Measurements from ENCODE around the gene IL1RAPL1.

The IL1RAPL1 gene

GRCh38 chrX:29065477-29065876 lies 478.2 kb downstream of the IL1RAPL1 start:
- no peaks in the 10 kb centered on the region for H3K36me3 ChIP-seq
- H3K4me1 ChIP-seq, result no peaks in the 10 kb centered on the region
- H3K27me3 ChIP-seq, result no peaks in the 10 kb centered on the region
- H3K4me3 ChIP-seq (ENCODE audit: low read depth, low read length), result no peak overlapping the region
- H3K9me3 ChIP-seq, result no peaks in the 10 kb centered on the region
- TF ChIP-seq, protein P1, sequence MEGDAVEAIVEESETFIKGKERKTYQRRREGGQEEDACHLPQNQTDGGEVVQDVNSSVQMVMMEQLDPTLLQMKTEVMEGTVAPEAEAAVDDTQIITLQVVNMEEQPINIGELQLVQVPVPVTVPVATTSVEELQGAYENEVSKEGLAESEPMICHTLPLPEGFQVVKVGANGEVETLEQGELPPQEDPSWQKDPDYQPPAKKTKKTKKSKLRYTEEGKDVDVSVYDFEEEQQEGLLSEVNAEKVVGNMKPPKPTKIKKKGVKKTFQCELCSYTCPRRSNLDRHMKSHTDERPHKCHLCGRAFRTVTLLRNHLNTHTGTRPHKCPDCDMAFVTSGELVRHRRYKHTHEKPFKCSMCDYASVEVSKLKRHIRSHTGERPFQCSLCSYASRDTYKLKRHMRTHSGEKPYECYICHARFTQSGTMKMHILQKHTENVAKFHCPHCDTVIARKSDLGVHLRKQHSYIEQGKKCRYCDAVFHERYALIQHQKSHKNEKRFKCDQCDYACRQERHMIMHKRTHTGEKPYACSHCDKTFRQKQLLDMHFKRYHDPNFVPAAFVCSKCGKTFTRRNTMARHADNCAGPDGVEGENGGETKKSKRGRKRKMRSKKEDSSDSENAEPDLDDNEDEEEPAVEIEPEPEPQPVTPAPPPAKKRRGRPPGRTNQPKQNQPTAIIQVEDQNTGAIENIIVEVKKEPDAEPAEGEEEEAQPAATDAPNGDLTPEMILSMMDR (IDR thresholded peaks at IDR 0.05; ENCODE audit: low read depth, low read length), result no peak
- DNase-seq, result no peak

- TF ChIP-seq, protein P1 (IDR thresholded peaks at IDR 0.05; ENCODE audit: low read depth, low read length), result no peak
- Histone ChIP-seq H3K4me1 (no peaks in the 10 kb centered on the region), H3K27me3 (no peaks in the 10 kb centered on the region), H3K36me3 (no peaks in the 10 kb centered on the region), H3K4me3 (ENCODE audit: low read depth, low read length) (no peak overlapping the region), H3K9me3 (no peaks in the 10 kb centered on the region)
- no peak for DNase-seq
Observed at GRCh38 chrX:29066516-29066915, 479.3 kb downstream of the IL1RAPL1 start.

DNA sequence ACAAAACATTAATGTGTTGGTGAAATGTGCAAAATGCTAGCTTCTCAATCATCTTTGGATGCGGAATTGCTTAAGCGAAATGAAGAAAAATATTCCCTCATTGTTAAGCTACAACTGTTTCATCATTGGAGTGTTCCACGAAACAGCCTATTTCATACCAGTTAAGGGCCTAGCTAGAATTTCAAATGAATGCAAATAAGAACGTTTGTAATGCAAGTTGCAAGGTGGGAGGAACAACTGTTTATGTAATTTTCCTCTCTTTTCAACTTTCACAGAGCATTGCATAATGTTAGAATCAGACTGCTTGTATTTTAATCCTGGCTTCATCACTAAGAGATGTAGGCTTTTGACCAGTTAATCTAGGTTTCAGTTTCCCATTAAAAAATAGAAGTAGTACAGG lies 480.1 kb downstream of the IL1RAPL1 start:
- no peaks in the 10 kb centered on the region for H3K36me3 ChIP-seq
- H3K27me3 ChIP-seq, result no peaks in the 10 kb centered on the region
- DNase-seq, result no peak
- no peak overlapping the region for H3K4me3 ChIP-seq (ENCODE audit: low read depth, low read length)
- TF ChIP-seq, protein P1 (IDR thresholded peaks at IDR 0.05; ENCODE audit: low read depth, low read length), result no peak
- no peaks in the 10 kb centered on the region for H3K4me1 ChIP-seq
- no peaks in the 10 kb centered on the region for H3K9me3 ChIP-seq

GRCh38 chrX:29071525-29072320 lies 484.5 kb downstream of the IL1RAPL1 start:
- Histone ChIP-seq H3K27me3 (no peaks in the 10 kb centered on the region), H3K36me3 (no peaks in the 10 kb centered on the region), H3K9me3 (no peaks in the 10 kb centered on the region), H3K4me3 (ENCODE audit: low read depth, low read length) (no peak overlapping the region), H3K4me1 (no peaks in the 10 kb centered on the region)
- TF ChIP-seq, protein P1 (IDR thresholded peaks at IDR 0.05; ENCODE audit: low read depth, low read length), result no peak
- DNase-seq, result no peak

- H3K4me3 ChIP-seq (ENCODE audit: low read depth, low read length), result no peak overlapping the region
- no peaks in the 10 kb centered on the region for H3K27me3 ChIP-seq
- DNase-seq, result no peak
- H3K9me3 ChIP-seq, result no peaks in the 10 kb centered on the region
- no peaks in the 10 kb centered on the region for H3K36me3 ChIP-seq
- TF ChIP-seq, protein P1 (IDR thresholded peaks at IDR 0.05; ENCODE audit: low read depth, low read length), result no peak
- no peaks in the 10 kb centered on the region for H3K4me1 ChIP-seq
Observed at GRCh38 chrX:29082558-29082957, 495.3 kb downstream of the IL1RAPL1 start.

DNA sequence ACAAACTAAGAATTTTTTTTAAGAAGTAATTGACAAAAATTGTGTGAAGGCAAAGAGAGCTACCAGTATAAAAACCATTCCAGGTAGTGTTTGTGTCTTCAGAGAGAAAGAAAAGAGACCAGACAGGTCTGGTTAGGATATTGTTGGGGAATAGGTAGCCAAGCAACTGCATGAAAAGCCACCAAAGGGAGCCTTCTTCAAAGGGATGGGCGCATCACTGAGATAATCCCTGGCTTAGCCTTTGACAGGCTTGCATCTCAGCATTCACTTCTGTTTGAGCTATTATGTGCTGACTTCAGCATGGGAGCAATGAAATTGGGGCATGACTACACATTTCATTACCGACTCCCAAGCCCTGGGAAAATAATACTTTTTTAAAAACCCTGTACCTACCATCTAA lies 496.6 kb downstream of the IL1RAPL1 start:
- Histone ChIP-seq H3K9me3 (no peaks in the 10 kb centered on the region), H3K36me3 (no peaks in the 10 kb centered on the region), H3K4me3 (ENCODE audit: low read depth, low read length) (no peak overlapping the region), H3K27me3 (no peaks in the 10 kb centered on the region), H3K4me1 (no peaks in the 10 kb centered on the region)
- DNase-seq, result no peak
- TF ChIP-seq, protein P1 (IDR thresholded peaks at IDR 0.05; ENCODE audit: low read depth, low read length), result no peak
